ENCODE results near the gene WAC.

The WAC gene

GRCh38 chr10:28664369-28664740, 131.4 kb downstream of the WAC start:
- no peak for TF ChIP-seq CTCF (IDR thresholded peaks at IDR 0.05; ENCODE audit: borderline replicate concordance, insufficient read depth, low read depth, low read length)
- no peak overlapping the region for H3K4me3 ChIP-seq (ENCODE audit: low read depth, low read length)

- no peak overlapping the region for H3K4me3 ChIP-seq (ENCODE audit: low read depth, low read length)
- no peak for TF ChIP-seq CTCF (IDR thresholded peaks at IDR 0.05; ENCODE audit: borderline replicate concordance, insufficient read depth, low read depth, low read length)
Observed at GRCh38 chr10:28666751-28667467, 134.0 kb downstream of the WAC start.

- no peak overlapping the region for H3K4me3 ChIP-seq (ENCODE audit: low read depth, low read length)
- no peak for TF ChIP-seq CTCF (IDR thresholded peaks at IDR 0.05; ENCODE audit: borderline replicate concordance, insufficient read depth, low read depth, low read length)
Observed at GRCh38 chr10:28668363-28669226, 135.7 kb downstream of the WAC start.

GRCh38 chr10:28669227-28670173, 136.6 kb downstream of the WAC start:
- no peak for TF ChIP-seq CTCF (IDR thresholded peaks at IDR 0.05; ENCODE audit: borderline replicate concordance, insufficient read depth, low read depth, low read length)
- no peak overlapping the region for H3K4me3 ChIP-seq (ENCODE audit: low read depth, low read length)
